ENCODE data around the gene ENGASE. TPM values are rescaled to one million over a fixed set of nuclear protein-coding genes. Genes with fewer than 3 reads are reported as not detected.

The ENGASE gene
- total RNA-seq, 1 donor from 2014 or later = 11.7 TPM

- Histone ChIP-seq H3K9me3 (ENCODE audit: low read depth) (peaks cover 5% of the 10 kb centered on the region), H2AFZ (replicated peaks) (no peak overlapping the region), H3K4me2 (no peak overlapping the region), H3K27ac (no peak overlapping the region), H3K27me3 (peaks cover 36% of the 10 kb centered on the region), H3K36me3 (no peaks in the 10 kb centered on the region), H3K4me1 (peaks cover 18% of the 10 kb centered on the region), H3K4me3 (no peak overlapping the region), H3K79me2 (ENCODE audit: low read depth) (no peaks in the 10 kb centered on the region), H4K20me1 (ENCODE audit: low read depth) (peaks cover 10% of the 10 kb centered on the region), H3K9ac (no peak overlapping the region), H3F3A (ENCODE audit: low read depth) (peaks cover 25% of the 10 kb centered on the region)
- H3K27me3 Mint-ChIP-seq (ENCODE audit: insufficient read depth, low read depth) = peaks cover 22% of the 10 kb centered on the region
- H3K9me3 Mint-ChIP-seq = peaks cover 5% of the 10 kb centered on the region
- no peak for TF ChIP-seq CTCF (IDR thresholded peaks at IDR 0.05)
- no peak for TF ChIP-seq EZH2 (IDR thresholded peaks at IDR 0.05)
- TF ChIP-seq EZH2phosphoT487 (IDR thresholded peaks at IDR 0.05) = no peak
- no peaks in the 10 kb centered on the region for H3K36me3 Mint-ChIP-seq
- peaks cover 16% of the 10 kb centered on the region for H3K4me1 Mint-ChIP-seq
- H3K4me3 Mint-ChIP-seq = no peak overlapping the region
- no peak overlapping the region for H3K27ac Mint-ChIP-seq
- DNase-seq (ENCODE audit: low spot score) = no peak
Observed at GRCh38 chr17:79046916-79047280, 27.7 kb upstream of the ENGASE start.

- Histone ChIP-seq H3K4me2 (no peak overlapping the region), H3K4me3 (no peak overlapping the region), H2AFZ (replicated peaks) (no peak overlapping the region), H3K4me1 (peaks cover 18% of the 10 kb centered on the region), H3K9ac (no peak overlapping the region), H3K36me3 (no peaks in the 10 kb centered on the region), H3F3A (ENCODE audit: low read depth) (peaks cover 25% of the 10 kb centered on the region), H4K20me1 (ENCODE audit: low read depth) (peaks cover 10% of the 10 kb centered on the region), H3K79me2 (ENCODE audit: low read depth) (no peaks in the 10 kb centered on the region), H3K27ac (no peak overlapping the region), H3K27me3 (peaks cover 36% of the 10 kb centered on the region), H3K9me3 (ENCODE audit: low read depth) (peaks cover 6% of the 10 kb centered on the region)
- Mint-ChIP-seq H3K36me3 (no peaks in the 10 kb centered on the region), H3K4me3 (no peak overlapping the region), H3K4me1 (peaks cover 15% of the 10 kb centered on the region), H3K27ac (no peak overlapping the region), H3K27me3 (ENCODE audit: insufficient read depth, low read depth) (peaks cover 22% of the 10 kb centered on the region), H3K9me3 (peaks cover 5% of the 10 kb centered on the region)
- TF ChIP-seq EZH2 (IDR thresholded peaks at IDR 0.05) (no peak), EZH2phosphoT487 (IDR thresholded peaks at IDR 0.05) (no peak), CTCF (IDR thresholded peaks at IDR 0.05) (no peak)
- no peak for DNase-seq (ENCODE audit: low spot score)
Observed at GRCh38 chr17:79047291-79047920, 27.2 kb upstream of the ENGASE start.

GRCh38 chr17:79047923-79048825 lies 26.4 kb upstream of the ENGASE start:
- H3K4me3 Mint-ChIP-seq = no peak overlapping the region
- H3K9me3 Mint-ChIP-seq = peaks cover 4% of the 10 kb centered on the region
- H3K36me3 Mint-ChIP-seq = no peaks in the 10 kb centered on the region
- Histone ChIP-seq H3K4me3 (no peak overlapping the region), H3K27me3 (peaks cover 36% of the 10 kb centered on the region), H3K4me2 (peak overlapping the region; percentile 71), H3K4me1 (peaks cover 18% of the 10 kb centered on the region), H3K9me3 (ENCODE audit: low read depth) (peaks cover 6% of the 10 kb centered on the region), H3K79me2 (ENCODE audit: low read depth) (no peaks in the 10 kb centered on the region), H3K36me3 (no peaks in the 10 kb centered on the region), H3K9ac (no peak overlapping the region), H3F3A (ENCODE audit: low read depth) (peaks cover 17% of the 10 kb centered on the region), H2AFZ (replicated peaks) (no peak overlapping the region), H4K20me1 (ENCODE audit: low read depth) (peaks cover 10% of the 10 kb centered on the region), H3K27ac (no peak overlapping the region)
- no peak overlapping the region for H3K27ac Mint-ChIP-seq
- H3K27me3 Mint-ChIP-seq (ENCODE audit: insufficient read depth, low read depth) = peaks cover 20% of the 10 kb centered on the region
- TF ChIP-seq EZH2phosphoT487 (IDR thresholded peaks at IDR 0.05) (no peak), EZH2 (IDR thresholded peaks at IDR 0.05) (no peak), CTCF (IDR thresholded peaks at IDR 0.05) (no peak)
- DNase-seq (ENCODE audit: low spot score) = peak; percentile 54
- H3K4me1 Mint-ChIP-seq = peaks cover 14% of the 10 kb centered on the region

Data from neural progenitor cell (in vitro differentiated cells).